Measurements from ENCODE around the gene ESRRA. TPM values are rescaled to one million over a fixed set of nuclear protein-coding genes. Genes with fewer than 3 reads are reported as not detected.

ESRRA gene
- total and polyA plus RNA-seq, 2 of the 13 experiments (the other 11 are each of a cell fraction or from before 2014, with no cell fraction given): 18.1 to 36.3 TPM

DNA sequence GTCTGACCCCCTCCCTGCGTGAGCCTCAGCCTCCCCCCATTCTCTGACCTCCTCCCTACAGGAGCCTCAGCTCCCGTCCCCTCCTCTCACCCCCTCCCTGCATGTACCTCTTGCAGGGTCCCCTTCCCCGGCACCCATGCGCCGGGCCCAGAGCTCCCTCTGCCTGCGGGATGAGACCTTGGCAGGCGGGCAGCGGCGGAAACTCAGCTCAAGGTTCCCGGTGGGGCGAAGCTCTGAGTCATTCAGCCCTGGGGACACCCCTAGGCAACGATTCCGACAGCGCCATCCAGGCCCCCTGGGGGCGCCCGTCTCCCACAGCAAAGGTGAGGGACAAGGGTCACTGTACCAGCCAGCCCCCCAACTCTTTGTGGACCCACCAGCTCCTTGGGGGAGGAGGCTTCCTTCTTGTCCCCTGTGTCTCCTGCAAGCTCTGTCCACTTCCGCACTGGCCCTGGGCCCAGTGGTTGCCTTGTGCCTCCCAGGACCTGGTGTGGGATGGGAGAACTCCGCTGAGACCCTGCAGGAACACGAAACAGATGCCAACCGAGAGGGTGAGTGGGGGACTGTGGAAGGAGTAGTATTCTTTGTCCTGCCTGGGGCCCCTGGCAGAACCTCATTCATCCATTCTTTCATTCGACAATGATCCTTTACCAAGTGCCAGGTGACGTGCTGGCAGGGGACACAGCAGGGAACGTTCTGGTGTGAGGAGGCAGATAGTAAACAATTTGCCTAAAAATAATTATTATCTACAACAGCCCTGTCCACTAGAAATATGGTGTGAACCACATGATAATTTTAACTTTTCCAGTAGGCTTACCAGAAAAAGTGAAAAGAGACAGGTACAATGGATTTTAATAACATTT is 50.0 kb downstream of the ESRRA start (continued):
- no peak for TF ChIP-seq IRX3 (CRISPR knock-in tag; IDR thresholded peaks at IDR 0.05; ENCODE audit: borderline replicate concordance, low read depth)
- TF ChIP-seq ZNF124 (CRISPR knock-in tag; IDR thresholded peaks at IDR 0.05): no peak; the same call in 1 of the 2 replicates
- no peak for TF ChIP-seq NFKB2 (CRISPR knock-in tag; IDR thresholded peaks at IDR 0.05; ENCODE audit: borderline replicate concordance)
- peak; percentile 34 for TF ChIP-seq PHF5A (CRISPR knock-in tag; IDR thresholded peaks at IDR 0.05; ENCODE audit: low read depth, unreplicated experiment)
- no peak for TF ChIP-seq ARNT (IDR thresholded peaks at IDR 0.05)
- peak; percentile 66 for TF ChIP-seq HDAC1 (CRISPR knock-in tag; IDR thresholded peaks at IDR 0.05)
- TF ChIP-seq FUBP1 (CRISPR knock-in tag; IDR thresholded peaks at IDR 0.05; ENCODE audit: borderline replicate concordance): no peak
- TF ChIP-seq ZNF883 (CRISPR knock-in tag; IDR thresholded peaks at IDR 0.05; ENCODE audit: not compliant biosample characterization): no peak
- no peak for TF ChIP-seq ZNF670 (CRISPR knock-in tag; IDR thresholded peaks at IDR 0.05; ENCODE audit: borderline replicate concordance)
- TF ChIP-seq, protein P1, sequence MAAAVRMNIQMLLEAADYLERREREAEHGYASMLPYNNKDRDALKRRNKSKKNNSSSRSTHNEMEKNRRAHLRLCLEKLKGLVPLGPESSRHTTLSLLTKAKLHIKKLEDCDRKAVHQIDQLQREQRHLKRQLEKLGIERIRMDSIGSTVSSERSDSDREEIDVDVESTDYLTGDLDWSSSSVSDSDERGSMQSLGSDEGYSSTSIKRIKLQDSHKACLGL (CRISPR knock-in tag; IDR thresholded peaks at IDR 0.05): no peak
- TF ChIP-seq, protein P2, sequence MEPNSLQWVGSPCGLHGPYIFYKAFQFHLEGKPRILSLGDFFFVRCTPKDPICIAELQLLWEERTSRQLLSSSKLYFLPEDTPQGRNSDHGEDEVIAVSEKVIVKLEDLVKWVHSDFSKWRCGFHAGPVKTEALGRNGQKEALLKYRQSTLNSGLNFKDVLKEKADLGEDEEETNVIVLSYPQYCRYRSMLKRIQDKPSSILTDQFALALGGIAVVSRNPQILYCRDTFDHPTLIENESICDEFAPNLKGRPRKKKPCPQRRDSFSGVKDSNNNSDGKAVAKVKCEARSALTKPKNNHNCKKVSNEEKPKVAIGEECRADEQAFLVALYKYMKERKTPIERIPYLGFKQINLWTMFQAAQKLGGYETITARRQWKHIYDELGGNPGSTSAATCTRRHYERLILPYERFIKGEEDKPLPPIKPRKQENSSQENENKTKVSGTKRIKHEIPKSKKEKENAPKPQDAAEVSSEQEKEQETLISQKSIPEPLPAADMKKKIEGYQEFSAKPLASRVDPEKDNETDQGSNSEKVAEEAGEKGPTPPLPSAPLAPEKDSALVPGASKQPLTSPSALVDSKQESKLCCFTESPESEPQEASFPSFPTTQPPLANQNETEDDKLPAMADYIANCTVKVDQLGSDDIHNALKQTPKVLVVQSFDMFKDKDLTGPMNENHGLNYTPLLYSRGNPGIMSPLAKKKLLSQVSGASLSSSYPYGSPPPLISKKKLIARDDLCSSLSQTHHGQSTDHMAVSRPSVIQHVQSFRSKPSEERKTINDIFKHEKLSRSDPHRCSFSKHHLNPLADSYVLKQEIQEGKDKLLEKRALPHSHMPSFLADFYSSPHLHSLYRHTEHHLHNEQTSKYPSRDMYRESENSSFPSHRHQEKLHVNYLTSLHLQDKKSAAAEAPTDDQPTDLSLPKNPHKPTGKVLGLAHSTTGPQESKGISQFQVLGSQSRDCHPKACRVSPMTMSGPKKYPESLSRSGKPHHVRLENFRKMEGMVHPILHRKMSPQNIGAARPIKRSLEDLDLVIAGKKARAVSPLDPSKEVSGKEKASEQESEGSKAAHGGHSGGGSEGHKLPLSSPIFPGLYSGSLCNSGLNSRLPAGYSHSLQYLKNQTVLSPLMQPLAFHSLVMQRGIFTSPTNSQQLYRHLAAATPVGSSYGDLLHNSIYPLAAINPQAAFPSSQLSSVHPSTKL (CRISPR knock-in tag; IDR thresholded peaks at IDR 0.05): peak; percentile 55
- TF ChIP-seq, protein P3, sequence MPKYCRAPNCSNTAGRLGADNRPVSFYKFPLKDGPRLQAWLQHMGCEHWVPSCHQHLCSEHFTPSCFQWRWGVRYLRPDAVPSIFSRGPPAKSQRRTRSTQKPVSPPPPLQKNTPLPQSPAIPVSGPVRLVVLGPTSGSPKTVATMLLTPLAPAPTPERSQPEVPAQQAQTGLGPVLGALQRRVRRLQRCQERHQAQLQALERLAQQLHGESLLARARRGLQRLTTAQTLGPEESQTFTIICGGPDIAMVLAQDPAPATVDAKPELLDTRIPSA (CRISPR knock-in tag; IDR thresholded peaks at IDR 0.05; ENCODE audit: borderline replicate concordance): no peak
- no peak for TF ChIP-seq CCDC6 (CRISPR knock-in tag; IDR thresholded peaks at IDR 0.05)
- TF ChIP-seq HNF4A (CRISPR knock-in tag; IDR thresholded peaks at IDR 0.05): peak; percentile 56; the same call in 1 of the 2 replicates
- TF ChIP-seq TEAD2 (CRISPR knock-in tag; IDR thresholded peaks at IDR 0.05): no peak
- TF ChIP-seq SAFB2 (CRISPR knock-in tag; IDR thresholded peaks at IDR 0.05; ENCODE audit: borderline replicate concordance, low read depth): no peak
- TF ChIP-seq, protein P4, sequence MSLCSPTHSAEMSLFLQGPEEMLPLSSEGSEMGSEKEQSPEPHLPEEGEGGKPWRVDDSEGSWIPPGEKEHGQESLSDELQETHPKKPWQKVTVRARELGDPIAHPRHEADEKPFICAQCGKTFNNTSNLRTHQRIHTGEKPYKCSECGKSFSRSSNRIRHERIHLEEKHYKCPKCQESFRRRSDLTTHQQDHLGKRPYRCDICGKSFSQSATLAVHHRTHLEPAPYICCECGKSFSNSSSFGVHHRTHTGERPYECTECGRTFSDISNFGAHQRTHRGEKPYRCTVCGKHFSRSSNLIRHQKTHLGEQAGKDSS (CRISPR knock-in tag; IDR thresholded peaks at IDR 0.05; ENCODE audit: borderline replicate concordance, low read depth): 0 out of 2 replicates have a peak, but pooled peaks have one; percentile 39
- peak; percentile 42; the same call in 1 of the 2 replicates for TF ChIP-seq SP4 (CRISPR knock-in tag; IDR thresholded peaks at IDR 0.05)
- peak; percentile 73; the same call in 1 of the 2 replicates for TF ChIP-seq TSC22D2 (CRISPR knock-in tag; IDR thresholded peaks at IDR 0.05; ENCODE audit: borderline replicate concordance)
- TF ChIP-seq ZNF468 (CRISPR knock-in tag; IDR thresholded peaks at IDR 0.05): no peak
